A549 (cell line): ENCODE results near the gene NR5A2. TPM values are rescaled to one million over a fixed set of nuclear protein-coding genes. Genes with fewer than 3 reads are reported as not detected.

Experiments used
- ATAC-seq, 2 experiments: fragments of 200-7000 bp in 1 of 2; fragments of >200 bp in 1 of 2; cut with Nextera tagmentation in 1 of 2; cut with Tn5 transposase in 1 of 2; 3 replicates each; pipeline versions ENCODE4 v1.8.0 to v1.9.1; 2018 to 2020; ENCODE audit warnings: mild to moderate bottlenecking in 1 of 2, moderate library complexity in 1 of 2
- CTCF ChIA-PET: fragments of 300-600 bp; sonication (Branson Sonifier 250); formaldehyde crosslinking; extraction: SDS; loops from one replicate; lab custom pipeline; 2021; ENCODE audit warnings: antibody characterized with exemption, inconsistent platforms; lab: Yijun Ruan, JAX
- POLR2A ChIA-PET: fragments of 350-600 bp; formaldehyde crosslinking; extraction: SDS; loops from one replicate; lab custom pipeline; 2021; ENCODE audit warnings: antibody characterized with exemption, inconsistent platforms; lab: Yijun Ruan, JAX
- DNase-seq, 2 experiments: peaks; one replicate each; pipeline versions ENCODE4 v3.0.0 to v3.0.0-alpha.2; 2011 to 2016; ENCODE audit warnings: low read depth in 1 of 2, low spot score in 1 of 2
- FAIRE-seq: peaks from 2 replicates; lab custom pipeline; 2011; peaks lifted over from hg19 to GRCh38; lab: Jason Lieb, UNC
- H3K27ac ChIP-seq, 2 experiments: fragments of >200 bp; sonication (Bioruptor Twin); formaldehyde crosslinking; 3 replicates each; pipeline ENCODE4 v1.5.1; 2016 to 2017
- H3K4me1 ChIP-seq: fragments of >200 bp; sonication (Bioruptor Twin); formaldehyde crosslinking; 3 replicates; pipeline ENCODE4 v1.6.1; 2016
- H3K4me2 ChIP-seq: fragments of >200 bp; sonication (Bioruptor Twin); formaldehyde crosslinking; 3 replicates; pipeline ENCODE4 v1.6.1; 2016
- H3K4me3 ChIP-seq: fragments of >200 bp; sonication (Bioruptor Twin); formaldehyde crosslinking; 3 replicates; pipeline ENCODE4 v1.5.1; 2016
- H3K9me3 ChIP-seq: fragments of >200 bp; sonication (Bioruptor Twin); formaldehyde crosslinking; 3 replicates; pipeline ENCODE4 v1.6.1; 2016
- EP300 ChIP-seq, 2 experiments: fragments of >200 bp; sonication (Bioruptor Twin); formaldehyde crosslinking; IDR thresholded peaks; 2 replicates in 1 of 2; 3 replicates in 1 of 2; pipeline ENCODE4 v1.6.1; 2016 to 2017
- ESRRA ChIP-seq: fragments of 150-350 bp; IDR thresholded peaks from 2 replicates; pipeline ENCODE4 v1.6.1; 2014; ENCODE audit warnings: mild to moderate bottlenecking, low read length, borderline replicate concordance
- FOSB ChIP-seq: fragments of 250-450 bp; sonication (Bioruptor Pico); IDR thresholded peaks from 2 replicates; pipeline ENCODE4 v1.5.0; 2020; ENCODE audit warnings: mild to moderate bottlenecking, moderate library complexity
- FOSL2 ChIP-seq, 2 experiments: fragments of 450-650 bp in 1 of 2; fragments of >200 bp in 1 of 2; sonication (Bioruptor Twin) in 1 of 2; formaldehyde crosslinking; IDR thresholded peaks; 2 replicates each; pipeline versions ENCODE4 v1.5.0 to v1.6.1; 2016 to 2020; ENCODE audit warnings: mild to moderate bottlenecking in 1 of 2, moderate library complexity in 1 of 2
- GATA3 ChIP-seq: IDR thresholded peaks from 2 replicates; pipeline ENCODE4 v1.6.1; 2012; ENCODE audit warnings: borderline replicate concordance
- HDAC2 ChIP-seq: fragments of 200-600 bp; sonication (generic); IDR thresholded peaks from 2 replicates; pipeline ENCODE4 v1.6.1; 2016
- HOXA7 ChIP-seq: fragments of 250-450 bp; sonication (Bioruptor Pico); IDR thresholded peaks from 2 replicates; pipeline ENCODE4 v1.5.0; 2020; ENCODE audit warnings: mild to moderate bottlenecking, moderate library complexity
- JUN ChIP-seq, 2 experiments: fragments of >200 bp; sonication (Bioruptor Twin); formaldehyde crosslinking; IDR thresholded peaks; 2 replicates in 1 of 2; 3 replicates in 1 of 2; pipeline ENCODE4 v1.6.1; 2016 to 2017
- JUNB ChIP-seq: fragments of >200 bp; sonication (Bioruptor Twin); formaldehyde crosslinking; IDR thresholded peaks from 2 replicates; pipeline ENCODE4 v1.6.1; 2016
- MYC ChIP-seq: IDR thresholded peaks from 2 replicates; pipeline ENCODE4 v1.6.1; 2012; ENCODE audit warnings: mild to moderate bottlenecking, inconsistent platforms, low read length, improper control_type of control experiment, borderline replicate concordance
- NFE2L2 ChIP-seq: fragments of 150-350 bp; conservative IDR thresholded peaks from 2 replicates; pipeline ENCODE4 v1.6.1; 2014; ENCODE audit warnings: low read length
- NPAS2 ChIP-seq: fragments of 250-450 bp; sonication (Bioruptor Pico); IDR thresholded peaks from 2 replicates; pipeline ENCODE4 v1.8.0; 2022; ENCODE audit warnings: mild to moderate bottlenecking, moderate library complexity, borderline replicate concordance
- NR3C1 ChIP-seq: fragments of >200 bp; sonication (Bioruptor Twin); formaldehyde crosslinking; IDR thresholded peaks from 3 replicates; pipeline ENCODE4 v1.6.1; 2017
- RAD21 ChIP-seq, 2 experiments: fragments of >200 bp in 1 of 2; sonication (Bioruptor Twin) in 1 of 2; formaldehyde crosslinking in 1 of 2; IDR thresholded peaks in 1 of 2; conservative IDR thresholded peaks in 1 of 2; 2 replicates in 1 of 2; 3 replicates in 1 of 2; pipeline ENCODE4 v1.6.1; 2012 to 2018; ENCODE audit warnings: inconsistent platforms in 1 of 2
- RARB ChIP-seq: fragments of 250-450 bp; sonication (Bioruptor Pico); IDR thresholded peaks from 2 replicates; pipeline ENCODE4 v1.8.0; 2021; ENCODE audit warnings: mild to moderate bottlenecking, moderate library complexity
- SMC3 ChIP-seq: fragments of >200 bp; sonication (Bioruptor Twin); formaldehyde crosslinking; IDR thresholded peaks from 3 replicates; pipeline ENCODE4 v1.6.1; 2018; ENCODE audit warnings: inconsistent platforms
- TFCP2L1 ChIP-seq: fragments of 250-450 bp; sonication (Bioruptor Pico); IDR thresholded peaks from 2 replicates; pipeline ENCODE4 v1.5.0; 2021; ENCODE audit warnings: mild to moderate bottlenecking
- ZC3H11A ChIP-seq: fragments of 450-650 bp; IDR thresholded peaks from 2 replicates; pipeline ENCODE4 v1.6.1; 2014; ENCODE audit warnings: antibody characterized with exemption, mild to moderate bottlenecking
- ZFP36 ChIP-seq: fragments of 450-650 bp; IDR thresholded peaks from 2 replicates; pipeline ENCODE4 v1.6.1; 2014; ENCODE audit warnings: borderline replicate concordance; ENCODE audit not compliant: partially characterized antibody
- ZNF302 ChIP-seq: fragments of 250-450 bp; sonication (Bioruptor Pico); IDR thresholded peaks from 2 replicates; pipeline ENCODE4 v1.9.0; 2021; ENCODE audit warnings: inconsistent platforms, mild to moderate bottlenecking, moderate library complexity
- WGBS: methylation state at CpG from one replicate; pipeline ENCODE4 v1.1.6; 2017; ENCODE audit errors: missing lambda C conversion rate; 5-methylcytosine and 5-hydroxymethylcytosine counted together
- polyA plus RNA-seq, 4 experiments: library from polyadenylated mRNA; depleted of rRNA in 3 of 4; stranded (reverse); fragments of >200 nt; fragmentation: RNase III in 1 of 4; extraction: RNeasy Plus Mini Kit Qiagen cat#74134 plus additional on column Dnase treatment in 1 of 4; gene quantifications; 2 replicates in 3 of 4; 3 replicates in 1 of 4; pipeline ENCODE4 v1.2.3, GENCODE V29; 2011 to 2017
- TF ChIP-seq, protein P1 (sequence below): fragments of >200 bp; sonication (Bioruptor Twin); formaldehyde crosslinking; IDR thresholded peaks from 3 replicates; pipeline ENCODE4 v1.5.1; 2016
- TF ChIP-seq, protein P2 (sequence below): IDR thresholded peaks from 2 replicates; pipeline ENCODE4 v1.6.1; 2012

The NR5A2 gene
- polyA plus RNA-seq, 2 of the 4 experiments (the other 2 are of a cell fraction): 12.0 to 24.1 TPM

DNA sequence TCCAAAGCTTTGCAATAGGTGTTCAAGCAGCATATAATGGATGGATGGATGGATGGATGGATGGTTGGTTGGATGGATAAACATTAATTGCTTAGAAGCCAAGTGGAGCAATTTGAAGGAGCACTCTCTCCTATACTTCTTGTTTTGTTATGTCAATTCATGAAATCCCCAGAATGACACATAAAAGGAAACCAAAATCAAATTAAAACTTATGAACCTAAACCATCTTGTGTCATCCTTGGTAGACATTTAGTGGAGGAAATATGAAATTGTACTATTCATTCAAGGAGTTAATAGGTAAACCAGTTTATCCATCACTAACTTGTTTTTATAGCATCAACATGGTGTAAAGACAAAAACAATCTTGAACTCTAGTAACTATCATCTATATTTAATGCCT lies 122.5 kb downstream of the NR5A2 start:
- Histone ChIP-seq H3K4me1 (peaks cover 49% of the 10 kb centered on the region), H3K4me2 (peak overlapping the region; percentile 75), H3K27ac (peak overlapping the region; percentile 72 to 79; a peak in 5 of 6 replicates), H3K9me3 (no peaks in the 10 kb centered on the region), H3K4me3 (no peak overlapping the region)
- DNase-seq (no peak), FAIRE-seq (no peak), ATAC-seq (no peak)
- POLR2A ChIA-PET: no interaction called here
- CTCF ChIA-PET: interaction anchor here (0.6 to 1.2 kb wide), 2 partner anchors 11 to 517 kb away, joined by 3 read pairs; no protein-coding TSS in a partner anchor
- TF ChIP-seq NPAS2 (CRISPR knock-in tag) (no peak), NR3C1 (no peak), ZFP36 (no peak), MYC (no peak), ESRRA (no peak), ZNF302 (CRISPR knock-in tag) (no peak)
- TF ChIP-seq, protein P1, sequence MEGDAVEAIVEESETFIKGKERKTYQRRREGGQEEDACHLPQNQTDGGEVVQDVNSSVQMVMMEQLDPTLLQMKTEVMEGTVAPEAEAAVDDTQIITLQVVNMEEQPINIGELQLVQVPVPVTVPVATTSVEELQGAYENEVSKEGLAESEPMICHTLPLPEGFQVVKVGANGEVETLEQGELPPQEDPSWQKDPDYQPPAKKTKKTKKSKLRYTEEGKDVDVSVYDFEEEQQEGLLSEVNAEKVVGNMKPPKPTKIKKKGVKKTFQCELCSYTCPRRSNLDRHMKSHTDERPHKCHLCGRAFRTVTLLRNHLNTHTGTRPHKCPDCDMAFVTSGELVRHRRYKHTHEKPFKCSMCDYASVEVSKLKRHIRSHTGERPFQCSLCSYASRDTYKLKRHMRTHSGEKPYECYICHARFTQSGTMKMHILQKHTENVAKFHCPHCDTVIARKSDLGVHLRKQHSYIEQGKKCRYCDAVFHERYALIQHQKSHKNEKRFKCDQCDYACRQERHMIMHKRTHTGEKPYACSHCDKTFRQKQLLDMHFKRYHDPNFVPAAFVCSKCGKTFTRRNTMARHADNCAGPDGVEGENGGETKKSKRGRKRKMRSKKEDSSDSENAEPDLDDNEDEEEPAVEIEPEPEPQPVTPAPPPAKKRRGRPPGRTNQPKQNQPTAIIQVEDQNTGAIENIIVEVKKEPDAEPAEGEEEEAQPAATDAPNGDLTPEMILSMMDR: no peak

DNA sequence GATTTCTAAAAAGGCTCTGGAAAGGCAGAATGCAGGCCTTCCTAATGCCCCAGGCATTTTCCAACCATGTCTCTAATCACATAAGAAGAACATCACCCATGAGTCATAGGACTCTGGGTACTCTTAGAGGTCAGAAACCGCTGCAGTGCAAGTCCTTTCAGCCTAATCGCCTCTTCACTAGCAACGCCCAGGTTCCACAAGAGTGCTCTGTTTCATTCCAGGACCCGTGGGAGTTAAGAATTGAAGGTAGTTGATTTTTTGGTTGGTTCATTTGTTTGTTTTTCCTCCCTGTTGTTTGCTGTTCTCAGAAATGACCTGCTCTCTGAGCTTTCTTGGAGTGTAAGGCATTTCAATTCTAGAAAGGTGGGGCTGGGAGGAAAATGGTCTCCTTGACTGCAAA lies 123.2 kb downstream of the NR5A2 start:
- 0 out of 2 replicates have a peak, but pooled peaks have one; percentile 68 for TF ChIP-seq ESRRA
- TF ChIP-seq GATA3: peak; percentile 73; the same call in 1 of the 2 replicates
- TF ChIP-seq JUNB: peak; percentile 75
- no peak for TF ChIP-seq RARB
- 0 out of 5 replicates have a peak, but pooled peaks of 1 of the 2 experiments have one; percentile 21 for TF ChIP-seq EP300 (IDR thresholded peaks at IDR 0.05)
- TF ChIP-seq, protein P2, sequence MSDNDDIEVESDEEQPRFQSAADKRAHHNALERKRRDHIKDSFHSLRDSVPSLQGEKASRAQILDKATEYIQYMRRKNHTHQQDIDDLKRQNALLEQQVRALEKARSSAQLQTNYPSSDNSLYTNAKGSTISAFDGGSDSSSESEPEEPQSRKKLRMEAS: peak; percentile 37; the same call in 1 of the 2 replicates
- no peak for TF ChIP-seq FOSL2 (IDR thresholded peaks at IDR 0.05)
- peak; percentile 88 for TF ChIP-seq FOSL2 (CRISPR knock-in tag; IDR thresholded peaks at IDR 0.05)
- TF ChIP-seq TFCP2L1 (CRISPR knock-in tag): no peak
- 0 out of 5 replicates have a peak, but pooled peaks have one; percentile 19 to 48 for TF ChIP-seq JUN (IDR thresholded peaks at IDR 0.05)
- peak in 1 of 2 experiments; percentile 35; a peak in 3 of 5 replicates for TF ChIP-seq RAD21 (conservative IDR thresholded peaks at IDR 0.05 in 1 of 2, IDR thresholded peaks at IDR 0.05 in 1 of 2)
- peak; percentile 41; the same call in 1 of the 3 replicates for TF ChIP-seq SMC3
- no peak for TF ChIP-seq HDAC2
- TF ChIP-seq, all 56 proteins: peak for 9
- H3K4me3 ChIP-seq: 0 out of 3 replicates have a peak overlapping the region, but pooled peaks have one; percentile 3
- DNase-seq: peak; percentile 76 to 95
- WGBS: 1% methylated on average over 4 of the region's 4 CpGs
- H3K4me2 ChIP-seq: peak overlapping the region; percentile 75
- CTCF ChIA-PET: interaction anchor here (0.6 to 0.8 kb wide), 2 partner anchors 11 to 319 kb away, joined by 3 read pairs; no protein-coding TSS in a partner anchor
- H3K9me3 ChIP-seq: no peaks in the 10 kb centered on the region
- H3K27ac ChIP-seq: peak overlapping the region; percentile 72 to 79
- POLR2A ChIA-PET: no interaction called here
- peak; percentile 18 for FAIRE-seq
- H3K4me1 ChIP-seq: peaks cover 49% of the 10 kb centered on the region
- peak; percentile 98 for ATAC-seq

DNA sequence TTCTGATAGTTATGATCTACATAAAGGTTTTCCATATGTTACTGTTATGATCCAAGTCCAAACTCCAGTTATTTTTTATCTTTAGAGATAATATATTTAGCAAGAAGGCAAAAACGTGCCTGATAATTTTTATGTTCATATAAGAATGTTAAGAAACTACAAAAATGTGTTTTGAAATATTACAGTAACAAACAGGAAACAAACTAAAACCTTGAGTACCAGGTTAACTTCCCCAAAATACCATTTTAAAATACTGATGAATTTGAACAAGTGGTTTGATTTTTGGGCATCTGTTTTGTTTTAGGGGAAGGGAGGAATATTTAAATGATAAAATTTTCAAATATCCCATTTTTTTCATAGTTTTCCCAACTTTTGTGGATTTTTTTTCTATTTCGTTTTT lies 124.8 kb downstream of the NR5A2 start:
- ChIA-PET CTCF (interaction anchor here (1.3 kb wide), 1 partner anchor 79 kb away, joined by 3 read pairs; no protein-coding TSS in a partner anchor), POLR2A (no interaction called here)
- DNase-seq (no peak), FAIRE-seq (no peak), ATAC-seq (no peak)
- Histone ChIP-seq H3K27ac (peak overlapping the region in 1 of 2 experiments; percentile 79; a peak in 1 of 6 replicates), H3K4me1 (peaks cover 49% of the 10 kb centered on the region), H3K4me2 (no peak overlapping the region), H3K4me3 (no peak overlapping the region), H3K9me3 (no peaks in the 10 kb centered on the region)
- TF ChIP-seq NFE2L2 (no peak), ZC3H11A (no peak), FOSB (CRISPR knock-in tag) (no peak), HOXA7 (no peak)
- 73% methylated on average over 2 of the region's 2 CpGs for WGBS
